GM10847 (cell line): ENCODE results near the gene C1orf116.

Source experiments
- POLR2A ChIP-seq: IDR thresholded peaks from 2 replicates; pipeline ENCODE4 v1.6.1; 2011; ENCODE audit not compliant: insufficient read length; ENCODE audit errors: extremely low read depth

Gene C1orf116

DNA sequence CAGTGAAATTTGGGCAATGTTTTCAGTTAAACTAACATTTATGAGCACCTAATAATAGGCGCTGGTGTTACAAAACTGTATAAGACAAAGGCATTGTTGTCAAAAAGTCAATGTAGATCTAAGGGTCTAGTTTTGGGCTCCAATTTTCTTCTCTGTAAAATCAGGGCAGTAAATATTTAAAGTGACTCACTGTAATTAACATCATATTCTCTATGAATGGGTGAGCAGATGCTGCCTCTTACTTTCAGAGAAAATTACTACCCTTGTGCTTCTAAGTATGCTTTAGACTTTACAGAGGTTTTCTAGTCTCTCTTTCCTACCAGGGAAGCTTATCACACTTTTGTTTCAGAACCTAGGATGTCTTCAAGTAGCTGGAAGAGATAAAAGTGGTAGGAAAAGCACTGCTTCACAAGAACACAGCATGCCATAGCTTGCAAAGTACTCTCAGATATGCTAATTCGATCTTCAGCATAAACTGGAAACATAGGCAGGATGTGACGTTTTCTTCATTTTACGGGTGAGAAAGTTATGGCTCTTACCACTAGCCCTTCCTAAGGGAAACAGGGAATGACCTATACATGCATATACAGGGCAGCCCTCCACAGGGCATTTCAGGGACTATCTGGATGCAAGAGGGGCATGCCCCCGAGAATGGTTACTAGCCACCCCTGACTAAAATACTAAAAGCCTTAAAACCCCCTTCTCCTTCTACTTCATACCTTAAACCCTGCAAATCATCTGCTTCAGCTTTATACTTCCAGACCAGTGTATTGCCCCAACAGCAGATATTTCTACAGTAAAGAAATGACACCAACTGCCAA, 2.6 kb downstream of the C1orf116 start:
- no peak for TF ChIP-seq POLR2A

DNA sequence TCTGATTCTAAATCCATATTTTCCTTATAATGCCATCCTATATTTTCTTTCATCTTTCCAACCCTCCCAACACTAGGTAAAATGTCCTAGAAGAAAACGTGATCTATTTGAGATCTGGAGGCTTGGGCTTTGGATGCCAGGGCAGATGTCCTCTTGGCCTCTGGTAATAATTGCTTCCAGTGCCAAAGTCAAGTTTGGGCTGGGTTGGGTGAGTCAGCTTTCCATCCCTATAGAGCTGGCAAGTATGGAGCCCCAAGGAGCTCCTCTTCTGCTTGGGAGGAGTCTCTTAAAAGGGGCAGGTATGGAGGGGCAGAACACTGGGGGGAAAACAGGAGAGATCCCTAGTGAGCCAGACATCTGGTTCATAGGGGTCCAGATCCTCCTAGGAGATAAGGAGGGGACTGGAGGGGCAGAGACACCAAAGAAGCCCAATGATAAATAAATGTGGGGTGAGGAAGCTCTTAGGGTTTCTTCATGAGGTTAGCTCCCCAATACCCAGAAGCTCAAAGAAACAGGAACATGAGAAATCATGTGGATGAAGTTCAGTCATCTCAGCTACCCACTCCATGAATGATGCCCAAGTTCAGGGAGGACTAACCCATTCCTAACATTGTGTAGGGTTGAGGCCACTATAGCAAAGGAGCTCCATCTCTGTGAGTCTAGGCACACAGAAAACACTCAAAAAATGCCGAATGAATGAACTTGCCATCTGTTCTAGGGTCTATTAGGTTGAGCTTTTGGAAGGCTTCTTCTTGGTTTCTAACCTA, 3.5 kb downstream of the C1orf116 start:
- TF ChIP-seq POLR2A, result no peak

DNA sequence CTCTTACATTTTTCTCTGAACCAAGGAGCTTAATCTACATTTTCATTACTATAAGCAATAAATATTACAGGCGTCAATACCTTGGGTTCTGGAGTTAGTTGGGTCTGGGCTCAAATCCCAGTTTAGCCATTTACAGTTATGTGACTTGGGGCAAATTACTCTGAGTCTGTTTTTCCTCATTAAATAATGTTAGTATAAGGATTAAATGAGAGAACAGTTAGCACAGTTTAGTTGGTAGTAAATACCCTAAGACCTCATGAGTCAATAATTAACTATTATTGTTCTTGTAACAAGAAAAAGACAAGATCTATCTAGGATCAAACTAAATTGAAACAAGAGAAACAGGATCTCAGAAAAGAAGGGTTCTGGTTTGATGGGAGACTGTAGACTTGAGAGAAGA, 4.6 kb downstream of the C1orf116 start:
- TF ChIP-seq POLR2A, result no peak

DNA sequence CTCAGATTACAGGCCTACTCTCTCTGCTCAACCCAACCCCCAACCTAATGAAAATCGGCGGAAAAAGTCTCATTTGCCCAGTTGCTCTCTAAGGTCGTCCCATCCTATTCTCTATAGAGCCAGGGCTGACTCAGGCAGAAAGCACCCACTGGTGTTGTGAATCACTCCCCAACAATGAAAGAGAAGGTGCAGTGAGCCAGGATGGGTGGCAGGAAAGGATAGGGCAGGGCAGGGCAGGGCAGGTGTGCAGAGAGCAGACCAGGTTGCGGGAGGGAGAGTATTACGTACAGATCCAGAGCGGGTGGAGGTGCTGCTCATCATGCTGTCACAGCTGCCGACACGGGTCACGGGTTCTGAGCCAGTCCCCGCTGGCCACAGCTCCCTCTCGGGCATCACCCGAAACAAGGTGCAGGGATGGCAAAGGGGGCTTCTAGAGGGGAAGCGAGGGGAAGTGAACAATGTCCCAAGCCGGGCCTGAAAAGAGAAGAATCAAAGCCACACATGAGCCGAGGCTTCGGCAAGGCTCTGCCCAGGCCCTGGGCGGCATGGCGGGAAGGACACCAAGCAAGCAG, 5.3 kb downstream of the C1orf116 start:
- no peak for TF ChIP-seq POLR2A

DNA sequence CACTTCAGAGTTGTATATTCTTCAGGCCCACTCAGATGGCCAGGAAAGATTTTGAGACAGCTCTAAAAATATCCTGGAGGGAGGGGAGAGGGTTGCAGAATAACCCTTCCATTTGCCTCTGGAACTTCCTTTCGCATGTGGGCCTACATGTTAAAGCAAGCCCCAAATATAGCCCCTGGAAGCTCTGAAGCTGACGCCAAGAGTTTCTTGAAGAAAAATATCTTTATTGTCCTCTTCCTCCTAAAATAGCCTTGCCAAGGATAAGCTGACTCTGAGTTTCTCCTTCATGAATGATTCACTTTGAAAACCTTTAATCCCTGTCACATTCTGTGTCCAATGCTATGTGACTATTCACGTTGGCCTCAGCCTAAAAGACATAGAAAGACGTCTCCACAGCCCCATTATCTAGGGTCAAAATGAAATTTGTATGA, 6.4 kb downstream of the C1orf116 start:
- no peak for TF ChIP-seq POLR2A

DNA sequence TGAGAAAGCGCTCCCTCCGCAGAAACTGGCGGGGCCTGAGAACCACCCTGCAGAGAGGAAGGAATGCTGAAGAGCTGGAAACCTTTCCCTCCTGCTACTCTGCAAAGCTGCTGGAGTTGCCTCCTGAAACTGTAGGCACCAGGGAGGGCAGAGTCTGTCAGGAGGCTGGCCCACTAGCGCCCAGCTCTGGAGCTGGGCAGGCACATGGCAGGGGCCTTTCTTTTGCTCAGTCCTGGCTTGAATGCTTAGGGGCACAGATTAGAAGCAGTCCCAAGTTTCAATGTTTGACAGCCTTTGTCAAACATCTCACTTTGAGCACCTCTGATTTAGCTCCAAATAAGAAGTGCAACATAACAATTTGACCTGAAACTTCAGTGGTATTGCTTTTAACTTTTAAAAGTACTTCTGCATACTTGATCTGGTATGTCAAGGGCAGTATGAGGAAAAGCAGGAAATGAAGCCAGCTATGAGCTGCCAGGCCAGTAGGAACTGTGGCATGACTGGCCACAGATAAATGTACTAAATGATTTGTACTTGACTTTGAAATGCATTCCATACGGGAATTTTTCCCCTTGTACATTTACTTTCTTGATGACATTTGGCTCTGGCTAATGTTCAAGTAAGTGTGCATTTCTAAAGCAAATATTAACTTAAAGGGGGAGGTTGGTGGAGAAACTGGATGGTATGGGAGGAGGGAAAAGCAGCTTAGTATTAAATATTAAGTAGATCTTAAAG, 7.2 kb downstream of the C1orf116 start:
- TF ChIP-seq POLR2A, result no peak

DNA sequence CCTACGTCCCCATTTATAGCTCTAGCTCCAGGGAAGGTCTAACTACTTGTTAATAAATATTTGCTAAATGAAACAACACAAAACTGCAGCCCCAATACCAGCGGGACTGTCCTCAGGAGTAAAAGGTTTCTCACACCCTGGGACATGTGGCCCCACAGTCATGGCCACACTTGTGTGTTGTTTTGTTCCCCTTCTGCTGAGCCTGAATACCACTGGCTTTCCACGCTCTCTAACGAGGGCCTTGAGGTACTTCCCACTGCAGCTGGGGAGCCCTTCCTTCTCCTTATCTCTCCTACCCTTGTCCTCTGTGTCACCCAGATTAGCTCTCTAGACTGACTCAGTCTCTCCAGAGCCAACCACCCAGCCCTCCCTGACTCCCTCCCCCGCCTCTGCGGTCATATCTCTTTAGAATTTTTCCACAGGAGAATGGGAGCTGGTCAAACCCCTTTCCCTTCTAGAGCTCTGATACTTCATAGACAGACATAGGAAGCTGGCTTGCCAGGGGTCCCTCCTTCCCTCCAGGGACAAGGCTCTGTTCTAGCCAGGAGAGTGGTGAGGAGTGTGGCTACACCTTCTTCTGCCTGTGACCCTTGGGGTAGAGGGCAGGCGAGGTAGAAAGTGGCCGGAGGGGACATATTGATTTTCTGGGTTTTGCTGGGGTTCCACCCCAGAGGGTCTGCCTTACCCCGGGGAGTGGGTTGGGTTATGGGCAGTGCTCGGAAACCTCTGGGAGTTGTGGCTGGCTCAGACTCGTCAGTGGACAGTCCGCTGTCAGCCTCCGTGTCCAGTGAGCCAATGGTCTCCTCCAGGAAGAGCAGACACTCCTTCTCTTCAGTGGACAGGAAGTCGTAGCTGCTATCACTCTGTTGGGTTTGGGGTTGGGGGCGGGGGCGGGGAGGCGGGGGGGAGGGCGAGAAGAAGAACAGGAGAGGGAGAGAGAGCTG, 8.1 kb downstream of the C1orf116 start:
- no peak for TF ChIP-seq POLR2A

DNA sequence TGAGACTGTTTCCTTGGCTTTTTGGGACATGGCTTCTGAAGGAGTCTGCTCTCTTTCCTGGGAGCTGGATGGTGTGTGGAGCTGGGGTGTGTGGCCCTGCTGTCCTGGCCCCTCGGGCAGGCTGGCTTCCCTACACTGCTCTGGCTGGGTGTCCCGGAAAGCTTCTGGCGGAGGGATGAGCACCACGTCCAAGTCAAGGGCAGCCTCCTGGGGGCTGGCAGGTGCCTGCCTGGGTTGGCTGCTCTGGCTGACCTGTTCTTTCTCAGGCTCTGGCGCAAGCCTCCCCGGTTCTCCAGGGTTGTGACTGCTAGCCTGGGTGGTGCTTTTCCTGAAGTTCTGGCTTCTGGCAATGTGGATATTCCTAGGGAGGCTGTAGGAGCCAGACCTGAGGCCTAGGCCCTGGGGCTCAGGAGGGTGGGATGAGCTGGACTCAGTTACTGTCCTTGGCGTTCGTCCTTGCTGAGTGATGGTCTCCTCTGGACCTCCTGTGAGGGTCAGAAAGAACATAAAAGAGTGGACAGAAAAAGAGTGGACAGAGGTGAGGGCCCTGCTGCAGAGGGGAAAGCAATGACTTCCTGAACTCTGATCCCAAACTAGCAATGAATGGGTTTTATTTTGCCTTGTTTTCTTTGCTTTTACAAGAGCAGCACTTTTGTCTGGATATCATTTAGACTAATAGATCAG, 9.4 kb downstream of the C1orf116 start:
- no peak for TF ChIP-seq POLR2A

DNA sequence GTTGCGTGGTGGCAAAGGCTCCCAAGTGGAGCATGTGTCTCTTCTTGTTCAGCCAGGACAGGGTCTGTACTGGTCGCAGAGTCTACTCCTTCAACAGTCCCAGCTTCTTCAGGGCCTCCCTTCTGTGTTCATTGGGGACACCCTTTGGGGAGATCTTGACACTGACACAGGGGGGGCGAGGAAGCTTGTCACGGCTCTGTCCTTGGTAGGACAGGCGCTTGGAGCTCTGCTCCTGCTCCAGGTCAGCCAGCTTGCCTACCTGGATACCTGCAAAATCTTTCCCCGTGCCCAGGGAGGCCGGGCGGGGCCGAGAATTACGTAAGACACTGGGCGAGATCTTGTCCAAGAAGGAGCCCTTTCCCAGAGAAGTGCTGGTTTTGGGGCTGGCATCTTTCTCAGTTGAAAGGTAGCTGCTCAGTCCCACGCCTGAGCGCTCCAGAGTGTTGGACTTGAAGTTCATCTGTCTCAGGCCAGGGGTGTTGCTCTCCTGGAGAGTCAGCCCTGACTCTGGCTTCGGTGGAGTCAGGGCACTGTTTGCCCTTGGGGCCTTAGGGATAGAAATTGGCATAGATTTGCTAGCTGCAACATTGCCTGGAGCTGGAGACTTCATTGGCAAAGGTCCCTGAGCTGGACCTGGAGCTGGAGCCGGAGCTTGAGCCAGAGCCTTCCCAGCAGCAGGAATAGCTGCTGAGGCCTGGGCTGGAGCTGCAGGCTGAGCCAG, 10.5 kb downstream of the C1orf116 start:
- no peak for TF ChIP-seq POLR2A

DNA sequence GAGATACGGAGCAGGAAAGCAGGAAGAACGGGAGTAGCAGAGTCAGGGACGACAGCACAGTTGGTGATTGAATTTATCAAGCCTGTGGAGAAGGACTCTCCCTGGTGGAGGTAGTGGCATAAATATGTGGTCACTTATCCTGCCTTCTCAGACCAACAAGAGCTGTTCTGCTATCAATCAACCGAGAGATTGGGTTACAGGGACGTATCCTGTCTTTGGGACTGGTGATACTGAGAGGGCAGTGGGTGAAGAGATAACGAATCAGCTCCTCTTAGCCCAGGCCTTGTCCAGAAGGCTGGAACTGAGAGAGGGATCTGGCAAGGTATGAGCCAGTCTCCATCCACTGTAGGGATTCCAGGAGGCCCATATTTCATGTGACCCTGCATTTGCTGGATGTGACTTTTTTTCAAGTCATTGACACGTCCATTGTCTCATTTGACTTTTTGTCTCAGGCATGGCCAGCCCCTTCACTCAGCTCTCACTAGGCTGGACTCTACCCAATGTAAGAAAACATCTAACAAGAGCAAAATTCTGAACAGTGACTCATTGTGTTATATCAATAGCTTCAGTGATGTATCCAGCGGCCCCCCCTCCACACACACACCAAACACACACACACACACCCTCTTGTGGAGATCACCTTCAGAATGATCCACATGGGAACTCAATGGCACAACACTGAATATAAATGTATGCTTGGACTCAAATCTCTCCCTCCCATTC, 11.3 kb downstream of the C1orf116 start:
- no peak for TF ChIP-seq POLR2A

DNA sequence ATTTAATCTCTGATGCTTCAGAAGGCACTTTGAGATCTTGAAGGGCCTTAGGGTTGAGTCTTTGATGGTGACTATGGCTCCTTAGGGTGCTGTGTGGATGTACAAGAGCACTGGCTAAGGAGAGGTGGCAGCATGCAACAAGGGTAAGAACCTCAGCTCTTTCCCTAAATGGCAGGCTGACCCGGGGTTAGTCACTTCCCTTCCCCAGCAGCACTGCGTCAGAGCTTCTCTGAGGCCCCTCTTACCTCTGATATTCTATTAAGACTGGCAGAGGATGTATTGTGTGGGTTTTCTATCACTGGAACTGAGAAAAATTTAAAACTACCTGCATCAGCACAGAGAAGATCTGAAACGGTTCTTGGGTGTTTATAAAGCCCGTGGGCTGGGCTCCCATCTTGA, 11.8 kb downstream of the C1orf116 start:
- no peak for TF ChIP-seq POLR2A

DNA sequence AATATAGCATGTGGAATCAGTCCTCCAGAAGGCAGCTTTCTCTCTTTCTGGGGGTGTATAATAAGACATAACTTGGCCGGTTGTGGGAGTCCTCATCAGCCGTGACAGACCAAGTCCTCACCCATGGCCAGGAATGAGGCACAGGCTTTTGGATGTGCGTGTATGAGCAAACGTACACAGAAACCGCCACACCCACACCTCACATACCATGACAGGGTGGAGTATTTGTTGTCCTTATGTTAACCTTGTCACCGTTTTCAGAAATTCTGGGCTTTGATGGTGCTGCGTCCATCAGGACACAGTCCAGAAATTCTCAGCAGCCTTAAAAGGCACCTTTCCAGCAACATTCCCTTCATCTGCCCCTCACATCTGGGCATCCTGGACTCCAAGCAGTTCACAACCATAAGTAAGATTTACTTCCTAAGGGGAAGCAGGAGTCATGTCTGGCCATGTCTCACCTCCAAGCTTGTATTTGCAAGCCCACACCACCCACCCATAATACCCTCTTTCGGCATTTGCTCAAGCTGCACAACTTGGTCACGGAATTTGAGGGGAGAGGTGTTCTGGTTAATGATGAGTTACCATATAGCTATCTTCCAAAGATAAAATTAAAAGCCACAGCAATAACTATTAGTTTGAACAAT, 12.4 kb downstream of the C1orf116 start:
- TF ChIP-seq POLR2A, result no peak
